Gastroesophageal sphincter (tissue), 3 donors: ENCODE results near the gene TBC1D7.

Experiments used
- CTCF ChIP-seq, 4 experiments: fragments of 200-600 bp in 2 of 4; fragments of 450-650 bp in 2 of 4; sonication (generic) in 1 of 4; IDR thresholded peaks; one replicate each; pipeline ENCODE4 v1.5.1; 2017 to 2019; ENCODE audit warnings: antibody characterized with exemption in 4 of 4, mild to moderate bottlenecking in 2 of 4, moderate library complexity in 2 of 4
- POLR2A ChIP-seq, 2 donors: fragments of 450-650 bp; IDR thresholded peaks; one replicate each; pipeline ENCODE4 v1.6.1; 2017; ENCODE audit warnings: antibody characterized with exemption in 2 of 2, mild to moderate bottlenecking in 2 of 2, moderate library complexity in 1 of 2

- TF ChIP-seq CTCF (IDR thresholded peaks at IDR 0.05) (no peak), POLR2A (IDR thresholded peaks at IDR 0.05) (no peak)
Observed at GRCh38 chr6:13338038-13338437, 9.7 kb upstream of the TBC1D7 start.
